ENCODE results near the gene GPC3.
"Not testable (repeated sequence)": the region's sequence is repeated elsewhere in the genome, so short reads cannot be mapped to it uniquely, and the experiment has no call there.

The GPC3 gene

GRCh38 chrX:133834771-133835170, 150.6 kb downstream of the GPC3 start:
- DNase-seq, result no peak

- DNase-seq, result no peak
Measured at GRCh38 chrX:133819546-133819945, 165.8 kb downstream of the GPC3 start.

DNA sequence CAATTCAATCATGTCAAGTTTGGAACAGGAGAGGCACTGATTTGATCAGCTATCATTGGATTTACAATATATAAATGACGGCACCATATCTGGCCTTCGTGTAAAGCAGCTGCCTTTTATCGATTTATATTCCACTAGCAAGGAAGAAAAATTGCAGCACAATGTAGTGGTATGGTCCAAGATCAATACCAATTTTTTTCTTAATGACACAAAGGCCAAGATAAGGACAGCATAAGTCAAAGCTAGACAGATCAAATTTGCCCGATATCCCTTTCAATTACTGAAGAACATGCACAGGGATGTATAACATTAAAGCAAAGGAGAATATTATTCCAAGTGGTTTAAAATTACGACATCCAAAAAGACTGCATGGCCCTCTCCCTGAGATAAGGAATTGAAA, 167.4 kb downstream of the GPC3 start:
- no peak for DNase-seq

DNA sequence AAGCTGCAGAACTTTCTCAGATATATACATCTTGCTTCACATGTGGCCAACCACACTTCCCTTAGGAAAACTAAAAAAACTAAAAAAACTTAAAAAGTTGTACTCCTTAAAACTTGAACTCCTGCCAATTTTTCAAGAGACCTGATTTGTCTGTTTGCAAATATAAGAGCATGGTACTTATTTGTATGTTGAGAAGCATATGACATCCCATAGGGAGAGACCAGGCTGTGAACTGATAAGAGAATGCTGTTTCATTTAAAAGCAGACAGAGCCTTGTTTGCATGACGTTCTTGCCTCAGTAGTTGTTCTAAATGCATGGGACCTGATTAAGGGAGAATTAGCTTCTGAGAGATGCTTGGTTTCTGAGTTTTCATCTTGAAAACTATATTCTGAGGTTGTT, 169.9 kb downstream of the GPC3 start:
- DNase-seq, result no peak

DNA sequence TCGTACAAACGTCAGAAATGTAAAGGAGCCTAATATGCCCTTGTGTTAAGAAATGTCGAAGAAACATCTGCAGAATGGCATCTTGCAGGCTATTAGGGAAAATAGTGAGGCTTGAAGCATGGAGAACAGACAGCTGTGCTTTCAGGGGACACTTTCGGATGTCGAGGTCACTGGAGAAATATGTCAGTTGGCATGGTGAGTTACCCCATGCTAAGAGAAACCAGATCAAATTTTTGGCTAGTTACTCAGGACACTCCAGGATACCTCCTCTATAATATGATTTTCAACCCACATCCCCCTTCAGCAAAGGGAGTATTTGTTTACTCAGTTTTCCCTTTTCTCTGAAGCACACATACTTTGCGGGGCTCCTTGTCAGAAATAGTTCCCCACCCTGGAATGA, 171.4 kb downstream of the GPC3 start:
- no peak for DNase-seq

DNA sequence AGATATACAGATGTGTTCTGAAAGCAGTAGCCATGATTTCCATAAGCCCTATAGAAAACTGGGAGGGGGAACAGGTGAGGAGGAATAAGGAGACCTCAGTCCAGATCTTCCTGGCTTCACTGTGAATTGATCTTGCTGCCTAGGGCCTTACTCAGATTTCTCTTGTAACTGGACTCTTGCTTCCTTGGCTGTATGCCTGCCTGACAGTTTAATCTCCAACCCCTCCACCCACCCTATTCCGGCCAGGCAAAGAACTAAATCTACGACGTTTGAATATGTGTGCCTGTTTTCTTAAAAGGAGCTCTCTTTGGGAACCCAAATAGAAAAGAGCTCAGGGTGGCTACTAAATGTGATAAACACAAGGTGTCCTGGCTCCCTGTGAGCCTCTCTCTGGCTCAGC, 173.0 kb downstream of the GPC3 start:
- DNase-seq, result no peak

GRCh38 chrX:133810925-133811324, 174.5 kb downstream of the GPC3 start:
- no peak for DNase-seq

- DNase-seq, result no peak
Measured at GRCh38 chrX:133804072-133804471, 181.3 kb downstream of the GPC3 start.

GRCh38 chrX:133796282-133796681, 189.1 kb downstream of the GPC3 start:
- DNase-seq, result no peak

DNA sequence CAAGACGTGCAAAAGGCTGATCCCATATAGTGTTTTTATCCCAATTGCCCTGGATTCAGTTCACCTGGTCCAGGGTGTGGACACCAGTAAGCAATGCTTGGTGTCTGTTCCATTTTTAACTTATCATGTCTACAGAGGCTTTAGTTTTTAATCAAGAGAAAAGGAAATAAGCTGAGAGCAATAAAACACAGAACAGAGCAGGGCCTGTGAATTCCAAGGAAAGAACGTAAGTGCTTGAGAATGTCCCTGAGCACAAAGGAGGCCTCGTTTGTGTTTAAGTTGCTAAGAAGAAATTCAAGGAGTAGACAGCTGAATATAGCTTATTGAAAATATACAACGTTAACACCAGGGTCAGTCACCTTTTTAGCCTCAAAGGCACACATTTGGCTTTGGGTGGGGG, 191.3 kb downstream of the GPC3 start:
- DNase-seq, result no peak

GRCh38 chrX:133793626-133794025, 191.8 kb downstream of the GPC3 start:
- no peak for DNase-seq

GRCh38 chrX:133792198-133792953, 193.0 kb downstream of the GPC3 start:
- peak; percentile 26 for DNase-seq

- DNase-seq, result no peak
Measured at GRCh38 chrX:133789829-133790228, 195.6 kb downstream of the GPC3 start.

DNA sequence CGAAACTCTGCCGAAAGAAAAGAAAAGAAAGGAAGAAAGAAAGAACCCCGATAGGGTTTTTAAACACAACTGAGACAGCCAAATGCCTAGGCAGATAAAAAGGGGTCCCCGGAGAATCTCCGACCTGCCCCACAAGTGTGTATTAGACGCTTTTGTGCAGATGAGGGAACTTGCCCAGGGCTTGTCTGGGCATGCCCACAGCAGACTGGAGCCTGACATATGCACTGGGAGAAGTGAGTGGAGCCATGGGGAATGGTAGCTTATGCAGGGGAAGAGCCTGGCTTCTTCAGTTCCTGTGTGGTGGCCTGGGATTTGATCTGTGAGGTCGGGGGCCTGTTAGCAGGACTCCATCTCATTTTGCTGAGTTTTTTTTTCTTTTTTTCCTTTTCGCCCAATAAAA, 199.0 kb downstream of the GPC3 start:
- DNase-seq, result no peak

DNA sequence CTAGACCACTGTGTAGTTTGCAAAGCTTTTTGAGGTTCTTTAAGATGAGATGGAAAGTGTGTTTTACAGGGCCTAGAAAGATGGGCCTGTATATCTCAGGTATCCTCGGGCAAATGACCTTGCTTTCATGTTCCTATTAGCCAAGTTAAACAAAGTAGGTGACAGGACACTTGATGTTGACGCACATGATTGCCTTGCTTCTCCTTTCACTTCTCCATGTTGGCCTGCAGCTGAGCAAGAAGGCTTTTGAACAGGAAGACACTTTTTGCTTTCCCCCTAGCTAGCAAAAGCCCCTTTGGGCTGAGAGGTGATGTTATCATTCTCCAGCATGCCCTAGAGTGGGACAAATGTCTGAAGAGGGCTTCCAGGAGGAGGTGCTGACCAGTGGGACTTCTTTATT, 202.1 kb downstream of the GPC3 start:
- no peak for DNase-seq

DNA sequence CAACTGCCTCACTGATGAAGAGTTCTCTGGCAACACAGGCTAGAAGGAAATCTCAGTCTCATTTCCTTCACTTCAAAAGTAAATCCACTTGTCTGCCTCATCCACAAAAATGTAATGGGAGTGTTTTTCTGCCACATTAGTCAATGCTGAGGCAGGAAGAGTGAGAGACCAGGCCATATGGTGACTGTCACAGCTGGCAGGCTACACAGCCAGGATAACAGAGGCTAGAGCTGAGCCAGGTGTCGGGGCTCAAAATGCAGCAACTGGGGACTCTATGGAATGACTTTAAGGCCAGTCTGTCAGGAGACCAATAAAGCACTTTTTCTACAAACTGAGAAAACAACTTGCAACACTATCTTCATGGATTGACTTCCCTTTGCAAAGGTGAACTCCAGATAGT, 204.2 kb downstream of the GPC3 start:
- no peak for DNase-seq

- no peak for DNase-seq
Measured at GRCh38 chrX:133776072-133776471, 209.3 kb downstream of the GPC3 start.

- DNase-seq, result no peak
Measured at GRCh38 chrX:133774807-133775206, 210.6 kb downstream of the GPC3 start.

DNA sequence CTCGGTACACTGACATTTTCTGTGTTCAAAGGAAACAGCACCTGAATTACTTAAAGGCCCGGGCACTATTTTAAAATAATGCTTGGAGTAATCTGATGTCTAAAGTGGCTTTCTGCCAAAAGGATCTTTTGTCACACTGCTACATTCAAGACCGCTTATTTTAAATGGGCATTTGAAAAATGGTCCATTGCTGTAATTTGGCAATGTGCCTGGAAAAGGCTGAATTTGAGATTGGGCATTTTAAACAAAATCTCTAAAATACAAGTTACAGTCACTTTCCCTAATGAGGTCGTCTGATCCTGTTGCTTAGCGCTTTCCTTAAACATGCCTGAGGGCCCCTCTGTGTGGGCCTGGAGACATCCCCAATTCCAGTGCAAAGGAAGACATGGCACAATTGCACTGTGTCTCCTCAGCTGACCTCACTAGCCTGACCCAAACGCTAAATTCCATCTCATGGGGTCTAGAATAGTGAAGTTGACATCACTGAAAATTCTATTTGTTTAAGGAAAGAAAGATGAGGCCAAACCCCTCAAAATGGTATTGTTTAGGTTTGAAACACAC, 214.2 kb downstream of the GPC3 start:
- DNase-seq, result no peak

DNA sequence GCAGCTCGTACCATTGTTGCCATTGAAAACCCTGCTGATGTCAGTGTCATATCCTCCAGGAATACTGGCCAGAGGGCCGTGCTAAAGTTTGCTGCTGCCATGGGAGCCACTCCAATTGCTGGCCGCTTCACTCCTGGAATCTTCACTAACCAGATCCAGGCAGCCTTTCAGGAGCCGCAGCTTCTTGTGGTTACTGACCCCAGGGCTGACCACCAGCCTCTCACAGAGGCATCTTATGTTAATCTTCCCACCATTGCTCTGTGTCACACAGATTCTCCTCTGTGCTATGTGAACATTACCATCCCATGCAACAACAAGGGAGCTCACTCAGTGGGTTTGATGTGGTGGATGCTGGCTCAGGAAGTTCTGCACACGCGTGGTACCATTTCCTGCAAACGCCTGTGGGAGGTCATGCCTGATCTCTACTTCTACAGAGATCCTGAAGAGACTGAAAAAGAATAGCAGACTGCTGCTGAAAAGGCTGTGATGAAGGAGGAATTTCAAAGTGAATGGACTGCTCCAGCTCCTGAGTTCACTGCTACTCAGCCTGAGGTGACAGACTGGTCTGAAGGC, 222.3 kb downstream of the GPC3 start:
- DNase-seq, result not testable (repeated sequence)

- DNase-seq, result no peak
Measured at GRCh38 chrX:133754657-133755056, 230.7 kb downstream of the GPC3 start.

GRCh38 chrX:133749951-133750350, 235.4 kb downstream of the GPC3 start:
- no peak for DNase-seq

DNA sequence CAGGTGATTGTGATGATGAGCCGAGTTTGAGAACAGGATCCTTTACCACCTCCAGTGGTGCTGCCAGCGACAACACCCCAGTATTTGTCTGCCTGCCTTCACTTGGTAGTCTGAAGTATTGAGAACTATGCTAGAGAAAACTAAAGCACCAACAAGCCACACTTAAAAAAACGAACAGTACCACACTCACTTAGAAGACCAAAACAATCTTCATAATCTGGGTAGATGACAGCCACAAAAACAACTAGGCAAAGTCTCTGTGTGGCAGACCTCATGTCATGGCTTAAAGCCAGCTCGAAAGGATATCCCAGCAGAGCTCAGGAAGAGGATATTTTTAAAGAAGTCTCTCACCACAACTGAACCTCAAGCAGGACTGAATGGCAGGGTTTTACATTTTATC, 236.0 kb downstream of the GPC3 start:
- no peak for DNase-seq

DNA sequence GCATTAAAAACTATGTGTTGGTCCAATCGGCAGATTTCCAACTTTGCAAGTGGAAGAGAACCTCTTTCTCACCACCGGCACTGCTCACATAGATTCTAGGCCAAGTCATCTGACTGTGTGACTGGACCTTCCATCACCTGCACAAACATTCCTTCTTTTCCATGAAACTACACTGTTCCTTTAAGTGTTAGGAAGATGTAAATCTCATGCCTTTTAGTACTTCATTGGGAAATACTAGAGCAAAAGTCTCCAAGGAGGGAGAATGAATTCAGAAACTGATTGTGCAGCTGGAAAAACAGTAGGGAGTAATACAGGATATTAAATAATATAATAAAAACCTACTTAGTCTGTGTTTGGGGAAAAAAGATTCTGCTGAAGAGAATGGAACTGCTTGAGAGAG, 238.2 kb downstream of the GPC3 start:
- no peak for DNase-seq

DNA sequence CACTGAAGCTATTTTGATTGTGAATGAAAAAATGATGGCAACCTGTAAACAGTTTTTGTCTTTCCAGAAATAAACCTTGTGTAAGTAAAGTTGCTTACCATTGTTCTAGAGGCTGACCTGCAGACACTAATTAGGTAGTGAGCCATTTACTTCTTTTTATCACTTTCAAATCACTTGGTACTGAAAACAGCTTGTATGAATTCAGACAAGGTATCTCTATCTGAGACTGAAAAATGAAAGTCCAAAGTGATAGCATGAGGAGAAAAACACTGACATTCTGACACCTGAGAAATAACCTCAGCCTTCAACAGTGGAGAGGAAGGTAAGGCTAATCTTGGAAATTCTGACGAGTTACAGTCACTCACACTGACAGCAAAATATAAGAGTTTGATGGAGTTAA, 238.8 kb downstream of the GPC3 start:
- no peak for DNase-seq
